Right lobe of liver (tissue), 4 donors: ENCODE results near the gene ULBP3.

Source experiments
- CTCF ChIP-seq, 4 donors: fragments of 200-600 bp in 3 of 4; fragments of 450-650 bp in 1 of 4; IDR thresholded peaks; one replicate each; pipeline versions ENCODE4 v1.5.1 to v1.8.0; 2016 to 2022; ENCODE audit warnings: antibody characterized with exemption in 4 of 4, mild to moderate bottlenecking in 2 of 4
- POLR2A ChIP-seq: fragments of 450-650 bp; IDR thresholded peaks from one replicate; pipeline ENCODE4 v1.6.1; 2017; ENCODE audit warnings: antibody characterized with exemption, mild to moderate bottlenecking
- donor health status: DM: no; HTN: no; CAD: no.
- donor health status: DM: no; HTN: no; CAD: no.
- donor health status: DM: no; HTN: yes; CAD: no.

GRCh38 chr6:150063640-150064039 is 5.3 kb downstream of the ULBP3 start:
- TF ChIP-seq CTCF (IDR thresholded peaks at IDR 0.05) (no peak), POLR2A (no peak)
